NCI-H2196 (cell line): ENCODE results near the gene TMPO.
A peak's percentile ranks its signal among the peaks of the same experiment; 100 is the strongest.
"Not testable (repeated sequence)": the region's sequence is repeated elsewhere in the genome, so short reads cannot be mapped to it uniquely, and the experiment has no call there.

Experiments
- DNase-seq: peaks from one replicate; lab custom pipeline; 2025; ENCODE audit not compliant: unreplicated experiment; lab: John Stamatoyannopoulos, UW

TMPO gene

GRCh38 chr12:98515287-98516110, at the start of gene TMPO:
TMPO (plus strand) TSS chr12:98515590; CDS start chr12:98515868, 278 bp downstream.
- DNase-seq = peak; percentile 94

GRCh38 chr12:98465950-98466602, 49.3 kb upstream of the TMPO start:
- no peak for DNase-seq

GRCh38 chr12:98466640-98467400, 48.6 kb upstream of the TMPO start:
- DNase-seq = no peak

- DNase-seq = no peak
Measured at GRCh38 chr12:98469109-98469508, 46.3 kb upstream of the TMPO start.

- DNase-seq = no peak
Measured at GRCh38 chr12:98470469-98471082, 44.8 kb upstream of the TMPO start.

- no peak for DNase-seq
Measured at GRCh38 chr12:98471085-98471484, 44.3 kb upstream of the TMPO start.

GRCh38 chr12:98475565-98475908, 39.9 kb upstream of the TMPO start:
- no peak for DNase-seq

- DNase-seq = no peak
Measured at GRCh38 chr12:98478606-98479005, 36.8 kb upstream of the TMPO start.

- no peak for DNase-seq
Measured at GRCh38 chr12:98483621-98484503, 31.5 kb upstream of the TMPO start.

- no peak for DNase-seq
Measured at GRCh38 chr12:98485792-98486340, 29.5 kb upstream of the TMPO start.

GRCh38 chr12:98488416-98488815, 27.0 kb upstream of the TMPO start:
- DNase-seq = not testable (repeated sequence)

GRCh38 chr12:98489176-98489575, 26.2 kb upstream of the TMPO start:
- no peak for DNase-seq

- DNase-seq = peak; percentile 85
Measured at GRCh38 chr12:98490501-98491453, 24.6 kb upstream of the TMPO start.

- no peak for DNase-seq
Measured at GRCh38 chr12:98492580-98493140, 22.7 kb upstream of the TMPO start.

GRCh38 chr12:98501266-98501629, 14.1 kb upstream of the TMPO start:
- not testable (repeated sequence) for DNase-seq

GRCh38 chr12:98503342-98503591, 12.1 kb upstream of the TMPO start:
- peak; percentile 87 for DNase-seq

GRCh38 chr12:98503592-98504367, 11.6 kb upstream of the TMPO start:
- DNase-seq = peak; percentile 95

GRCh38 chr12:98504368-98504617, 11.1 kb upstream of the TMPO start:
- DNase-seq = no peak

GRCh38 chr12:98509063-98509462, 6.3 kb upstream of the TMPO start:
- DNase-seq = no peak
